H9 (cell line): ENCODE data around the gene NFIL3. TPM values are rescaled to one million over a fixed set of nuclear protein-coding genes. Genes with fewer than 3 reads are reported as not detected.

Source experiments
- DNase-seq: peaks from one replicate; pipeline ENCODE4 v3.0.0-alpha.2; 2017
- H2AFZ ChIP-seq: one replicate; pipeline ENCODE4 v1.6.1; 2013; ENCODE audit warnings: mild to moderate bottlenecking, low read length, control low read depth, moderate library complexity
- H2AK5ac ChIP-seq: 2 replicates; pipeline ENCODE4 v1.6.1; 2013; ENCODE audit warnings: low read length, control low read depth, mixed read lengths; ENCODE audit not compliant: insufficient read length
- H2BK120ac ChIP-seq: one replicate; pipeline ENCODE4 v1.6.1; 2013; ENCODE audit warnings: low read depth, mild to moderate bottlenecking, low read length, control low read depth, inconsistent platforms; ENCODE audit not compliant: poor library complexity, severe bottlenecking
- H2BK12ac ChIP-seq: 2 replicates; pipeline ENCODE4 v1.6.1; 2013; ENCODE audit warnings: low read length, control low read depth, mixed read lengths, low read depth; ENCODE audit not compliant: insufficient read length
- H2BK15ac ChIP-seq: 2 replicates; pipeline ENCODE4 v1.6.1; 2013; ENCODE audit warnings: low read depth, low read length, control low read depth
- H2BK20ac ChIP-seq: one replicate; pipeline ENCODE4 v1.6.1; 2013; ENCODE audit warnings: low read depth, mild to moderate bottlenecking, low read length, control low read depth, inconsistent platforms; ENCODE audit not compliant: poor library complexity, severe bottlenecking
- H2BK5ac ChIP-seq: 2 replicates; pipeline ENCODE4 v1.6.1; 2013; ENCODE audit warnings: low read length, control low read depth, mixed read lengths; ENCODE audit not compliant: insufficient read length
- H3K14ac ChIP-seq: 2 replicates; pipeline ENCODE4 v1.6.1; 2013; ENCODE audit warnings: low read length, control low read depth; ENCODE audit not compliant: insufficient read depth
- H3K18ac ChIP-seq: 2 replicates; pipeline ENCODE4 v1.6.1; 2013; ENCODE audit warnings: low read depth, mild to moderate bottlenecking, mixed read lengths, low read length, control low read depth; ENCODE audit not compliant: insufficient read length
- H3K23ac ChIP-seq: 2 replicates; pipeline ENCODE4 v1.6.1; 2013; ENCODE audit warnings: low read length, control low read depth, mixed read lengths, low read depth; ENCODE audit not compliant: insufficient read length
- H3K23me2 ChIP-seq: 2 replicates; pipeline ENCODE4 v1.6.1; 2013; ENCODE audit warnings: low read depth, mild to moderate bottlenecking, mixed read lengths, low read length, control low read depth; ENCODE audit not compliant: insufficient read length, poor library complexity, severe bottlenecking
- H3K27ac ChIP-seq: 2 replicates; pipeline ENCODE4 v1.5.1; 2013; ENCODE audit warnings: low read length, control low read depth, mixed read lengths, low read depth; ENCODE audit not compliant: insufficient read length
- H3K27me3 ChIP-seq: 2 replicates; pipeline ENCODE4 v1.6.1; 2013; ENCODE audit warnings: low read length, control low read depth, inconsistent platforms; ENCODE audit not compliant: insufficient read depth
- H3K4ac ChIP-seq: 2 replicates; pipeline ENCODE4 v1.6.1; 2013; ENCODE audit warnings: low read depth, mild to moderate bottlenecking, control low read depth, inconsistent platforms, low read length, moderate library complexity
- H3K4me1 ChIP-seq: 2 replicates; pipeline ENCODE4 v1.6.1; 2013; ENCODE audit warnings: low read length, control low read depth, inconsistent platforms; ENCODE audit not compliant: insufficient read depth
- H3K4me2 ChIP-seq: 2 replicates; pipeline ENCODE4 v1.6.1; 2013; ENCODE audit warnings: low read length, control low read depth, mixed read lengths; ENCODE audit not compliant: insufficient read length, insufficient read depth
- H3K56ac ChIP-seq: 2 replicates; pipeline ENCODE4 v1.6.1; 2013; ENCODE audit warnings: low read depth, mild to moderate bottlenecking, mixed read lengths, low read length, control low read depth; ENCODE audit not compliant: insufficient read length
- H3K79me1 ChIP-seq: 2 replicates; pipeline ENCODE4 v1.6.1; 2013; ENCODE audit warnings: low read depth, mild to moderate bottlenecking, moderate library complexity, low read length, control low read depth, inconsistent platforms; ENCODE audit not compliant: insufficient read depth, poor library complexity, severe bottlenecking
- H3K79me2 ChIP-seq: 2 replicates; pipeline ENCODE4 v1.6.1; 2013; ENCODE audit warnings: low read length, control low read depth, inconsistent platforms; ENCODE audit not compliant: insufficient read depth
- H3K9ac ChIP-seq: 2 replicates; pipeline ENCODE4 v1.6.1; 2013; ENCODE audit warnings: low read length, control low read depth, mixed read lengths; ENCODE audit not compliant: insufficient read length; ENCODE audit errors: extremely low read depth
- H3K9me3 ChIP-seq: one replicate; pipeline ENCODE4 v1.6.1; 2013; ENCODE audit warnings: low read depth, low read length, inconsistent platforms; ENCODE audit not compliant: control insufficient read depth
- H3T11ph ChIP-seq: one replicate; pipeline ENCODE4 v1.6.1; 2013; ENCODE audit warnings: mild to moderate bottlenecking, low read length, control low read depth, inconsistent platforms
- H4K20me1 ChIP-seq: one replicate; pipeline ENCODE4 v1.6.1; 2013; ENCODE audit not compliant: control insufficient read depth, insufficient read length, insufficient read depth
- H4K5ac ChIP-seq: 2 replicates; pipeline ENCODE4 v1.6.1; 2013; ENCODE audit warnings: low read depth, mild to moderate bottlenecking, mixed read lengths, low read length, control low read depth; ENCODE audit not compliant: insufficient read length
- H4K8ac ChIP-seq: replicated peaks from 2 replicates; pipeline ENCODE4 v1.6.1; 2013; ENCODE audit warnings: low read length, control low read depth, mixed read lengths, low read depth; ENCODE audit not compliant: insufficient read length
- H4K91ac ChIP-seq: 2 replicates; pipeline ENCODE4 v1.6.1; 2013; ENCODE audit warnings: low read depth, mild to moderate bottlenecking, moderate library complexity, mixed read lengths, low read length, control low read depth; ENCODE audit not compliant: insufficient read length
- H3K27ac Mint-ChIP-seq, 3 experiments: 2 replicates in 2 of 3; 3 replicates in 1 of 3; pipeline ENCODE4 v1.8.0; 2020 to 2021; ENCODE audit warnings: mixed read lengths in 3 of 3, mild to moderate bottlenecking in 1 of 3, moderate library complexity in 1 of 3
- H3K27me3 Mint-ChIP-seq: 2 replicates; pipeline ENCODE4 v1.8.0; 2021; ENCODE audit warnings: low read depth, mild to moderate bottlenecking, moderate library complexity, mixed read lengths
- H3K36me3 Mint-ChIP-seq, 3 experiments: 2 replicates in 2 of 3; 3 replicates in 1 of 3; pipeline ENCODE4 v1.8.0; 2020 to 2021; ENCODE audit warnings: low read depth in 3 of 3, mixed read lengths in 3 of 3; ENCODE audit not compliant: insufficient read depth in 1 of 3
- H3K4me1 Mint-ChIP-seq, 2 experiments: 2 replicates each; pipeline ENCODE4 v1.8.0; 2020; ENCODE audit warnings: mixed read lengths in 2 of 2
- H3K4me3 Mint-ChIP-seq, 2 experiments: 2 replicates in 1 of 2; 3 replicates in 1 of 2; pipeline ENCODE4 v1.8.0; 2020 to 2021; ENCODE audit warnings: mild to moderate bottlenecking in 2 of 2, mixed read lengths in 2 of 2, moderate library complexity in 1 of 2
- H3K9me3 Mint-ChIP-seq, 2 experiments: 2 replicates in 1 of 2; 3 replicates in 1 of 2; pipeline ENCODE4 v1.8.0; 2020; ENCODE audit warnings: mild to moderate bottlenecking in 2 of 2, mixed read lengths in 2 of 2, moderate library complexity in 1 of 2
- CTCF ChIP-seq: fragments of 200-600 bp; sonication (generic); conservative IDR thresholded peaks from 3 replicates; pipeline ENCODE4 v1.8.0; 2021; ENCODE audit warnings: antibody characterized with exemption, mild to moderate bottlenecking
- WGBS: extraction: QIAGEN DNeasy Blood & Tissue Kit; methylation state at CpG from one replicate; pipeline ENCODE4 v1.1.7; 2013; ENCODE audit warnings: missing lambda C conversion rate, low lambda C conversion rate, mixed read lengths; ENCODE audit not compliant: insufficient read length; ENCODE audit errors: extremely low coverage; 5-methylcytosine and 5-hydroxymethylcytosine counted together
- total RNA-seq: library from RNA; stranded (reverse); gene quantifications from 2 replicates; pipeline ENCODE4 v1.2.1, GENCODE V29; 2021

Gene NFIL3
- total RNA-seq, 1 experiment from 2014 or later, result 8.4 TPM

GRCh38 chr9:91412941-91413340 lies 10.7 kb downstream of the NFIL3 start:
- Histone ChIP-seq H4K5ac (no peak overlapping the region), H2BK12ac (no peak overlapping the region), H3K4me1 (no peaks in the 10 kb centered on the region), H3K23me2 (no peaks in the 10 kb centered on the region), H2AK5ac (no peak overlapping the region), H4K8ac (no peak overlapping the region), H3K9ac (no peak overlapping the region), H2AFZ (no peak overlapping the region), H3K27ac (no peak overlapping the region), H3K4ac (no peak overlapping the region), H4K91ac (no peak overlapping the region), H2BK120ac (no peak overlapping the region), H3K4me2 (no peak overlapping the region), H3K79me2 (peaks cover 2% of the 10 kb centered on the region; the same call in 1 of the 2 replicates), H3K14ac (no peak overlapping the region), H4K20me1 (no peaks in the 10 kb centered on the region), H2BK20ac (no peak overlapping the region), H3K79me1 (no peaks in the 10 kb centered on the region), H3K27me3 (no peaks in the 10 kb centered on the region), H2BK5ac (no peak overlapping the region), H2BK15ac (no peak overlapping the region), H3K23ac (no peak overlapping the region), H3K56ac (no peak overlapping the region), H3T11ph (no peak overlapping the region), H3K9me3 (no peaks in the 10 kb centered on the region), H3K18ac (no peak overlapping the region)
- no peaks in the 10 kb centered on the region for H3K9me3 Mint-ChIP-seq
- H3K4me1 Mint-ChIP-seq, result 0 out of 4 replicates have a peak, but pooled peaks cover 0 to 2% of the 10 kb centered on the region in 2 experiments
- no peak overlapping the region for H3K4me3 Mint-ChIP-seq
- H3K36me3 Mint-ChIP-seq, result peaks cover 8 to 19% (median 16%) of the 10 kb centered on the region in 3 experiments; a peak in 5 of 7 replicates
- H3K27me3 Mint-ChIP-seq, result no peaks in the 10 kb centered on the region
- no peak for TF ChIP-seq CTCF
- no peak overlapping the region for H3K27ac Mint-ChIP-seq
- DNase-seq, result no peak
- WGBS, result no CpG with 5 or more reads among the region's 2 CpGs
